HG02885 (cell line): ENCODE data around the gene AFF3.

Experiments
- ATAC-seq: cut with Tn5 transposase; IDR thresholded peaks from one replicate; pipeline ENCODE4 v1.9.1; 2021; ENCODE audit warnings: mild to moderate bottlenecking; ENCODE audit not compliant: unreplicated experiment, poor library complexity

AFF3 gene

GRCh38 chr2:99876956-99877355, 265.4 kb downstream of the AFF3 start:
- no peak for ATAC-seq

- ATAC-seq = no peak
These were observed 266.7 kb downstream of the AFF3 start for GRCh38 chr2:99875627-99876201.

GRCh38 chr2:99868260-99868659, 274.1 kb downstream of the AFF3 start:
- ATAC-seq = no peak

GRCh38 chr2:99867770-99868169, 274.6 kb downstream of the AFF3 start:
- no peak for ATAC-seq

GRCh38 chr2:99865818-99866676, 276.3 kb downstream of the AFF3 start:
- no peak for ATAC-seq

- no peak for ATAC-seq
These were observed 277.5 kb downstream of the AFF3 start for GRCh38 chr2:99864561-99865553.

GRCh38 chr2:99863903-99864270, 278.5 kb downstream of the AFF3 start:
- ATAC-seq = no peak

- ATAC-seq = no peak
These were observed 279.0 kb downstream of the AFF3 start for GRCh38 chr2:99863236-99863902.

- ATAC-seq = no peak
These were observed 279.8 kb downstream of the AFF3 start for GRCh38 chr2:99862566-99862965.

- peak; percentile 77 for ATAC-seq
These were observed 281.0 kb downstream of the AFF3 start for GRCh38 chr2:99861376-99861760.

- ATAC-seq = no peak
These were observed 281.5 kb downstream of the AFF3 start for GRCh38 chr2:99860720-99861375.

GRCh38 chr2:99858951-99859596, 283.3 kb downstream of the AFF3 start:
- no peak for ATAC-seq

- no peak for ATAC-seq
These were observed 284.4 kb downstream of the AFF3 start for GRCh38 chr2:99857867-99858444.

- ATAC-seq = no peak
These were observed 285.0 kb downstream of the AFF3 start for GRCh38 chr2:99857372-99857771.

GRCh38 chr2:99856119-99856518, 286.3 kb downstream of the AFF3 start:
- no peak for ATAC-seq

- no peak for ATAC-seq
These were observed 288.0 kb downstream of the AFF3 start for GRCh38 chr2:99854236-99854852.

GRCh38 chr2:99852956-99853355, 289.4 kb downstream of the AFF3 start:
- ATAC-seq = no peak

- ATAC-seq = no peak
These were observed 289.9 kb downstream of the AFF3 start for GRCh38 chr2:99852376-99852934.
